Endothelial cell of umbilical vein (primary cell): ENCODE results near the gene SNIP1. TPM values are rescaled to one million over a fixed set of nuclear protein-coding genes. Genes with fewer than 3 reads are reported as not detected.

Experiments
- BruUV-seq: library from RNA; stranded (reverse); fragments of 400-500 nt; replicated peaks from 2 replicates; lab custom pipeline; 2021; lab: Mats Ljungman, UMichigan
- CTCF ChIA-PET: fragments of 300-600, 350-600 bp; sonication (Branson Sonifier 250); formaldehyde crosslinking; loops from one replicate; lab custom pipeline; 2021; ENCODE audit warnings: antibody characterized with exemption, inconsistent platforms; lab: Charles Lee
- POLR2A ChIA-PET: fragments of 300-600, 350-600 bp; sonication (Branson Sonifier 250); formaldehyde crosslinking; loops from one replicate; lab custom pipeline; 2021; ENCODE audit warnings: antibody characterized with exemption, inconsistent platforms; lab: Charles Lee
- DNase-seq: peaks from one replicate; pipeline ENCODE4 v3.0.0-alpha.2; 2011; ENCODE audit warnings: low read depth, low spot score
- FAIRE-seq: peaks from 2 replicates; lab custom pipeline; 2011; peaks lifted over from hg19 to GRCh38; lab: Jason Lieb, UNC
- H2AFZ ChIP-seq: 2 replicates; pipeline ENCODE4 v1.6.0; 2012; ENCODE audit warnings: low read depth, low read length, control low read depth, inconsistent platforms
- H3K27ac ChIP-seq: 2 replicates; pipeline ENCODE4 v1.5.1; 2011; ENCODE audit warnings: low read depth, mild to moderate bottlenecking, control low read depth, low read length, moderate library complexity; ENCODE audit not compliant: insufficient read depth
- H3K27me3 ChIP-seq, 2 experiments: 2 replicates each; pipeline versions ENCODE4 v1.6.0 to v1.6.1; 2011; ENCODE audit warnings: low read length in 2 of 2, mixed read lengths in 1 of 2; ENCODE audit not compliant: control insufficient read depth in 2 of 2, insufficient read depth in 2 of 2
- H3K36me3 ChIP-seq, 2 experiments: 2 replicates in 1 of 2; 3 replicates in 1 of 2; pipeline ENCODE4 v1.5.1; 2011; ENCODE audit warnings: low read length in 2 of 2, mild to moderate bottlenecking in 1 of 2, moderate library complexity in 1 of 2; ENCODE audit not compliant: control insufficient read depth in 2 of 2, insufficient read depth in 2 of 2; ENCODE audit errors: extremely low read depth in 1 of 2
- H3K4me1 ChIP-seq: 3 replicates; pipeline ENCODE4 v1.5.1; 2011; ENCODE audit warnings: mild to moderate bottlenecking, low read length; ENCODE audit not compliant: control insufficient read depth, insufficient read depth; ENCODE audit errors: extremely low read depth
- H3K4me2 ChIP-seq: 2 replicates; pipeline ENCODE4 v1.6.1; 2011; ENCODE audit warnings: low read length, control low read depth, mixed read lengths; ENCODE audit not compliant: insufficient read depth
- H3K4me3 ChIP-seq, 3 experiments: fragments of 200-600 bp in 1 of 3; sonication (generic), shearing (Covaris generic) in 1 of 3; replicated peaks in 1 of 3; 2 replicates each; pipeline ENCODE4 v1.5.1; 2011 to 2016; ENCODE audit warnings: control low read depth in 3 of 3, low read length in 3 of 3, mild to moderate bottlenecking in 2 of 3, inconsistent platforms in 1 of 3, low read depth in 1 of 3, moderate library complexity in 1 of 3; ENCODE audit not compliant: insufficient read depth in 1 of 3
- H3K79me2 ChIP-seq: 2 replicates; pipeline ENCODE4 v1.6.0; 2012; ENCODE audit warnings: low read length, inconsistent platforms; ENCODE audit not compliant: control insufficient read depth, insufficient read depth
- H3K9ac ChIP-seq: replicated peaks from 2 replicates; pipeline ENCODE3; 2011; ENCODE audit warnings: low read length, control low read depth; ENCODE audit not compliant: insufficient read depth; ENCODE audit errors: extremely low read depth
- H3K9me1 ChIP-seq: replicated peaks from 3 replicates; pipeline ENCODE4 v1.6.0; 2011; ENCODE audit warnings: mild to moderate bottlenecking, low read length; ENCODE audit not compliant: control insufficient read depth, insufficient read depth; ENCODE audit errors: extremely low read depth
- H3K9me3 ChIP-seq: replicated peaks from 2 replicates; pipeline ENCODE4 v1.5.1; 2012; ENCODE audit warnings: low read length, inconsistent platforms; ENCODE audit not compliant: control insufficient read depth, insufficient read depth
- H4K20me1 ChIP-seq: replicated peaks from 2 replicates; pipeline ENCODE3; 2011; ENCODE audit warnings: mild to moderate bottlenecking, low read length; ENCODE audit not compliant: control insufficient read depth, insufficient read depth; ENCODE audit errors: extremely low read depth
- EZH2 ChIP-seq: IDR thresholded peaks from 2 replicates; pipeline ENCODE4 v1.6.1; 2012; ENCODE audit warnings: borderline replicate concordance, low read depth, mild to moderate bottlenecking, moderate library complexity, low read length, inconsistent platforms; ENCODE audit not compliant: severe bottlenecking
- FOS ChIP-seq: IDR thresholded peaks from 2 replicates; pipeline ENCODE4 v1.6.1; 2011; ENCODE audit warnings: mild to moderate bottlenecking, low read length, moderate library complexity, borderline replicate concordance; ENCODE audit not compliant: insufficient read depth
- GATA2 ChIP-seq: IDR thresholded peaks from 2 replicates; pipeline ENCODE4 v1.7.0; 2011; ENCODE audit warnings: low read depth, mild to moderate bottlenecking, moderate library complexity, mixed read lengths, low read length; ENCODE audit not compliant: insufficient read length, insufficient read depth
- JUN ChIP-seq: IDR thresholded peaks from 2 replicates; pipeline ENCODE4 v1.6.1; 2011; ENCODE audit warnings: borderline replicate concordance, low read depth; ENCODE audit not compliant: insufficient read length, insufficient read depth
- MYC ChIP-seq: IDR thresholded peaks from one replicate; pipeline ENCODE4 v1.6.1; 2011; ENCODE audit warnings: mild to moderate bottlenecking, low read depth, low read length
- POLR2A ChIP-seq: IDR thresholded peaks from 2 replicates; pipeline ENCODE4 v1.6.1; 2012; ENCODE audit warnings: low read depth, mild to moderate bottlenecking, control low read depth, low read length
- POLR2AphosphoS5 ChIP-seq: IDR thresholded peaks from 2 replicates; pipeline ENCODE4 v1.6.1; 2012; ENCODE audit warnings: low read depth, mild to moderate bottlenecking, control low read depth, low read length, moderate library complexity; ENCODE audit not compliant: insufficient read depth
- dilution Hi-C: fragments of 300-500 bp; cut with MboI; formaldehyde crosslinking; loops from one replicate; pipeline ENCODE4 v1.15.0; 2019; ENCODE audit warnings: low sequenced_read_pairs; ENCODE audit not compliant: extremely low pct_ligation_motif_present
- intact Hi-C: fragments of 100-400 bp; cut with micrococcal nuclease; formaldehyde crosslinking; loops from one replicate; pipeline ENCODE4 v1.10.0; 2022
- polyA plus RNA-seq, 4 experiments: library from polyadenylated mRNA; depleted of rRNA in 3 of 4; stranded (reverse) in 3 of 4; unstranded in 1 of 4; fragments of >200 nt; gene quantifications; 2 replicates each; pipeline versions ENCODE4 v1.2.1 to v1.2.3, GENCODE V29; 2011 to 2012; ENCODE audit warnings: missing spikeins in 1 of 4
- total RNA-seq: library from RNA; stranded (reverse); gene quantifications from 2 replicates; pipeline ENCODE4 v1.2.3, GENCODE V29; 2021
- TF ChIP-seq, protein P1 (sequence below), 2 donors: IDR thresholded peaks; 1 replicate in 1 of 2; 2 replicates in 1 of 2; pipeline ENCODE4 v1.5.1; 2011; ENCODE audit warnings: low read length in 2 of 2, mild to moderate bottlenecking in 2 of 2, moderate library complexity in 2 of 2, control low read depth in 1 of 2, inconsistent platforms in 1 of 2, low read depth in 1 of 2; ENCODE audit not compliant: insufficient read depth in 1 of 2; ENCODE audit errors: extremely low read depth in 1 of 2
- TF ChIP-seq, protein P2 (sequence below): IDR thresholded peaks from 2 replicates; pipeline ENCODE4 v1.6.1; 2011; ENCODE audit not compliant: insufficient read depth, insufficient read length

The SNIP1 gene
- total and polyA plus RNA-seq, 2 donors (not counting 3 experiments of a cell fraction or from before 2014, with no cell fraction given), result 3.7 to 18.4 TPM

DNA sequence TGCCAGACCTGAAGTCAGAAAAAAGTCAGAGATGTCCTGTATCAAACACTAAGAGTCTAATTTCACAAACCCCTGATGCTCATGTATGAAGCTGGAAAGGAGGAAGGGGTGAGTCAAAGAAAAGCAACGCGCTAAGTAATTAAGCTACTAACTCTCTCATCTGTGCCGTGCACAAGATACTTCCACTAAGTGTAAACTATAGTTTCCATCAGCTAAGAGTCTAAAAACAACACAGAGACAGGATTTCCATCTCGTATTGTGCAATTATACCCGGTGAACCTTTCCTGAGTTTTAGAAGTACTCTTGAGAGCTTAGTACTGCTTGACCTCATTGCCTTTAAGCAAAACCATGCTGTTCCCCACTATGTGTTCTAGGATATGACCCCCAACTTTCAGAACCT, 21.6 kb upstream of the SNIP1 start:
- H2AFZ ChIP-seq, result no peak overlapping the region
- TF ChIP-seq GATA2, result no peak
- TF ChIP-seq, protein P1, sequence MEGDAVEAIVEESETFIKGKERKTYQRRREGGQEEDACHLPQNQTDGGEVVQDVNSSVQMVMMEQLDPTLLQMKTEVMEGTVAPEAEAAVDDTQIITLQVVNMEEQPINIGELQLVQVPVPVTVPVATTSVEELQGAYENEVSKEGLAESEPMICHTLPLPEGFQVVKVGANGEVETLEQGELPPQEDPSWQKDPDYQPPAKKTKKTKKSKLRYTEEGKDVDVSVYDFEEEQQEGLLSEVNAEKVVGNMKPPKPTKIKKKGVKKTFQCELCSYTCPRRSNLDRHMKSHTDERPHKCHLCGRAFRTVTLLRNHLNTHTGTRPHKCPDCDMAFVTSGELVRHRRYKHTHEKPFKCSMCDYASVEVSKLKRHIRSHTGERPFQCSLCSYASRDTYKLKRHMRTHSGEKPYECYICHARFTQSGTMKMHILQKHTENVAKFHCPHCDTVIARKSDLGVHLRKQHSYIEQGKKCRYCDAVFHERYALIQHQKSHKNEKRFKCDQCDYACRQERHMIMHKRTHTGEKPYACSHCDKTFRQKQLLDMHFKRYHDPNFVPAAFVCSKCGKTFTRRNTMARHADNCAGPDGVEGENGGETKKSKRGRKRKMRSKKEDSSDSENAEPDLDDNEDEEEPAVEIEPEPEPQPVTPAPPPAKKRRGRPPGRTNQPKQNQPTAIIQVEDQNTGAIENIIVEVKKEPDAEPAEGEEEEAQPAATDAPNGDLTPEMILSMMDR (IDR thresholded peaks at IDR 0.05; ENCODE audit: extremely low read depth in 1 of 2, insufficient read depth in 1 of 2, low read depth in 1 of 2, low read length in 2 of 2), result no peak
- no peak for TF ChIP-seq FOS
- TF ChIP-seq MYC, result no peak
- TF ChIP-seq, protein P2, sequence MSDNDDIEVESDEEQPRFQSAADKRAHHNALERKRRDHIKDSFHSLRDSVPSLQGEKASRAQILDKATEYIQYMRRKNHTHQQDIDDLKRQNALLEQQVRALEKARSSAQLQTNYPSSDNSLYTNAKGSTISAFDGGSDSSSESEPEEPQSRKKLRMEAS, result no peak
- TF ChIP-seq EZH2, result no peak
- no peak for TF ChIP-seq POLR2A
- TF ChIP-seq POLR2AphosphoS5, result no peak
- no peak for TF ChIP-seq JUN
- no peak overlapping the region for H3K4me3 ChIP-seq
- H3K4me1 ChIP-seq, result peaks cover 36% of the 10 kb centered on the region
- H4K20me1 ChIP-seq, result no peaks in the 10 kb centered on the region
- H3K27ac ChIP-seq, result peak overlapping the region; percentile 72
- dilution Hi-C loops (no loop called here), intact Hi-C loops (loop anchor here (1.0 to 10.0 kb wide), 6 partner anchors 13 to 439 kb away; partner anchors contain the start of genes GNL2, MEAF6 and UTP11)
- no peaks in the 10 kb centered on the region for H3K9me1 ChIP-seq
- FAIRE-seq (no peak), DNase-seq (peak; percentile 68)
- POLR2A ChIA-PET, result interaction anchor here (0.6 kb wide), 1 partner anchor 1460 kb away, joined by 4 read pairs; no protein-coding TSS in a partner anchor
- no TSS peak for BruUV-seq
- no peaks in the 10 kb centered on the region for H3K27me3 ChIP-seq
- peak overlapping the region; percentile 14 for H3K4me2 ChIP-seq
- peaks cover 15 to 24% of the 10 kb centered on the region in 2 experiments for H3K36me3 ChIP-seq
- no peaks in the 10 kb centered on the region for H3K79me2 ChIP-seq
- no peaks in the 10 kb centered on the region for H3K9me3 ChIP-seq
- peak overlapping the region; percentile 48 for H3K9ac ChIP-seq
- CTCF ChIA-PET, result interaction anchor here (0.6 to 1.6 kb wide), 13 partner anchors 13 to 1141 kb away, joined by 3 to 6 read pairs (median 4); partner anchors contain the start of genes CDCA8, DNALI1, MEAF6 and SNIP1
